PC-9 (cell line): Measurements from ENCODE around the gene GALNT13.

Source experiments
- EZH2 ChIP-seq: fragments of 200-600 bp; sonication (generic); IDR thresholded peaks from 2 replicates; pipeline ENCODE4 v1.8.0; 2017; ENCODE audit warnings: antibody characterized with exemption, low read depth
- TF ChIP-seq, protein P1 (sequence below): fragments of 200-600 bp; sonication (generic); conservative IDR thresholded peaks from 2 replicates; pipeline ENCODE4 v1.6.1; 2017; ENCODE audit warnings: mixed run types, antibody characterized with exemption, mild to moderate bottlenecking, moderate library complexity

DNA sequence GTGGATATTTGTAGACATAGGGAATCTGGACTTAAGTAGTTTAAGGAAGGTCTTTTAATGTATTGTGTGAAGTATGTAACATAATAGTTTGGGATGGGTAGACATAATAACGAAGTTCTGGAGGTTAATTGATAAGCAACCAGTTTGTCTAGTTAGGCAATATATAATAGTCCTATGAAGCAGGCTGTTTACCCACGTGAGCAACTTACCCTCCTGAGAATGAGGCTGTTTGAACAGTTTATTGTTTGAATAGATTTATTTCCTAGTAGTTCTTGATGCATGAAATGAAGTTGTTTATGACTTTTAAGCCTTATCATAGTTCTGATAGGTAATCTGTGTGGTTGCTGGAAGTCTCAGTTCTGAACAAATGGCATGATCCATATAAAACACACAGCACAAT, 361.5 kb downstream of the GALNT13 start:
- TF ChIP-seq, protein P1, sequence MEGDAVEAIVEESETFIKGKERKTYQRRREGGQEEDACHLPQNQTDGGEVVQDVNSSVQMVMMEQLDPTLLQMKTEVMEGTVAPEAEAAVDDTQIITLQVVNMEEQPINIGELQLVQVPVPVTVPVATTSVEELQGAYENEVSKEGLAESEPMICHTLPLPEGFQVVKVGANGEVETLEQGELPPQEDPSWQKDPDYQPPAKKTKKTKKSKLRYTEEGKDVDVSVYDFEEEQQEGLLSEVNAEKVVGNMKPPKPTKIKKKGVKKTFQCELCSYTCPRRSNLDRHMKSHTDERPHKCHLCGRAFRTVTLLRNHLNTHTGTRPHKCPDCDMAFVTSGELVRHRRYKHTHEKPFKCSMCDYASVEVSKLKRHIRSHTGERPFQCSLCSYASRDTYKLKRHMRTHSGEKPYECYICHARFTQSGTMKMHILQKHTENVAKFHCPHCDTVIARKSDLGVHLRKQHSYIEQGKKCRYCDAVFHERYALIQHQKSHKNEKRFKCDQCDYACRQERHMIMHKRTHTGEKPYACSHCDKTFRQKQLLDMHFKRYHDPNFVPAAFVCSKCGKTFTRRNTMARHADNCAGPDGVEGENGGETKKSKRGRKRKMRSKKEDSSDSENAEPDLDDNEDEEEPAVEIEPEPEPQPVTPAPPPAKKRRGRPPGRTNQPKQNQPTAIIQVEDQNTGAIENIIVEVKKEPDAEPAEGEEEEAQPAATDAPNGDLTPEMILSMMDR, result no peak
- TF ChIP-seq EZH2, result no peak
